GM21576 (cell line): Measurements from ENCODE around the gene SLC26A11.
A peak's percentile ranks its signal among the peaks of the same experiment; 100 is the strongest.

Experiments used
- ATAC-seq: cut with Tn5 transposase; IDR thresholded peaks from one replicate; pipeline ENCODE4 v1.9.1; 2021; ENCODE audit warnings: mild to moderate bottlenecking, moderate library complexity; ENCODE audit not compliant: unreplicated experiment

SLC26A11 gene

DNA sequence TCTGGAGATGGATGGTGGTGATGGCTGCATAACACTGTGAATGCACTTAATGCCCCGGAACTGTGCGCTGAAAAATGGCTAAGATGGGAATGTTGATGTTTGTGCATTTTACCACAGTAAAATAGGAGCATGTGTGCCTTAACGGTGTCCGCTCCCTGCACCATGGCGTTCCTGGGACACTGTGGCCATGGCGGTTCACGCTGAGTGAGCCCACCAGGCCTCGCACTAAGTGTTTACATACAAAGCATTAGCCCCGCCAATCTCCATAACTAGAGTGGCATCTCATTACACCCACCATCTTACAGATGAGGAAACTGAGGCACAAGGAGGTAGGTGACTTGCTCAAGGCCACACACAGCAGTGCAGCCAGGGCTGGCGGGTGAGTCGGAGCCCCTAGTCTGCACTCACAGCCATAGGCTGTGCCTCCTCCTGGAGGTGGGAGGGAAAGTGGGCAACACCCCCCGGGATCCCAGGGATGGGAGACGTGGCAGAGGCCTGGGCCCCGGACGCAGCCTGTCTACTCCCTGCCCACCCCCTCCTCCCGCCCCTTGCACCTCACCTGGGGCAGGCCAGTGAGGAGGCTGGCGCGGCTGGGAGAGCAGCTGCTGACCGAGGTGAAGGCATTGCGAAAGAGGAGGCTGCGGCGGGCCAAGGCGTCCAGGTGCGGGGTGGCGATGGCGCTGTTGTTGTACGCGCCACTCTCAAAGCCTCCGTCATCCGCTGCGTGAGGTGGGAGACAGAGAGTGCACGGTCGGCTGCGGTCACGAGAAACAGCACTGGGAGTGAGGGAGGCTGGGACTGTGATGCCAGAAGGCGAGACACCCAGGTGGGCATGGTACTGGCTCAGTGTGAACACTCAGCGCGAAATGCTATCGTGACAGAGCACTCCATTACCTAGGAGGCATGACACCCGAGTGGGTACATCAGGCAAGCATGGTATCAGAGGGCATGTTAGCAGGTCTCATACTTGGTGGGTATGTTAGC is 3.5 kb upstream of the SLC26A11 start:
- ATAC-seq, result no peak

DNA sequence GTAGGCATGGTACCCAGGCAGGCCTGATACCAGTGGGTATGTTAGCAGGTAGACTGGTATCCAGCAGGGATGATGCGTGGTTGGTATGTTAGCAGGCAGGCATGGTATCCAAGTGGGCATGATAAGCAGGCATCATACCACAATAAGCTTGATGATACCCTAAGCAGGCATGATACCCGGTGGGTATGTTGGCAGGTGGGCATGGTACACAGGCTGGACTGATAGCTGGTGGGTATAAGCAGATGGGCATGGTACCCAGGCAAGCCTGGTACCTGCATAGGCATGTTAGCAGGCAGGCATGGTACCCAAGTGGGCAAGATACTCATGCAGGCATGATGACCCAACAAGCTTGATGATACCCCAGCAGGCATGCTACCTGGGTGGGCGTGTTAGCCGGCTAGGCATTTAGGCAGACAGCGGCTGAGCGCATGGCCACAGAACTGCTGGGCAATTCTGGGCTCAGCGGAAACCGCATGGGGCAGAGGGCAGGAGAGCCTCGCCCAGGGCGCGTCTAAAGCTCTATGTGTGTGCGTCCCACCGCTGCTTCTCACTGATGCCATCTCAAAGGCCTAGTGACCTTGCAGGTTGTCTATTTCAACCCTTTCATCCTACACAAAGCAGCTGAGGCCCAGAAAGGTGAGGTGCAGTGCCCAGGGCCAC is 2.4 kb upstream of the SLC26A11 start:
- no peak for ATAC-seq

DNA sequence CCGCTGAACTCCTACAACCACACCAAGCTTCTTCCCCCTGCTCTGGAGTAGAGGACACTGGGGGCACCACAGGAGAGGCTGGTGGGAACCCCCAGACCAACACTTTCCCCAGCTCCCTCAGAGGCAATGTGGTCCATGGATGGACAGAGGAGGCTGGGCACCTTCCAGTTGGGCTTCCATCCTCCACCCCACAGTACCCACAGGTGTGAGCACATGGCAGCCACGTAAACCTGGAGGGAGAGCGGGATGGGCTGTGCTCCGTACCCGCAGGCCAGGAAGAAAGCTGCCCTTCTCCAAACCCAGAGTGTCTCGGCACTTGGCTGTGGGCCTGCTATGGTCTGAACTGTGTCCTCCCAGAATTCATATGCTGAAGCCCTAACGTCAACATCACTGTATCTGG is 1.8 kb upstream of the SLC26A11 start:
- ATAC-seq, result no peak

DNA sequence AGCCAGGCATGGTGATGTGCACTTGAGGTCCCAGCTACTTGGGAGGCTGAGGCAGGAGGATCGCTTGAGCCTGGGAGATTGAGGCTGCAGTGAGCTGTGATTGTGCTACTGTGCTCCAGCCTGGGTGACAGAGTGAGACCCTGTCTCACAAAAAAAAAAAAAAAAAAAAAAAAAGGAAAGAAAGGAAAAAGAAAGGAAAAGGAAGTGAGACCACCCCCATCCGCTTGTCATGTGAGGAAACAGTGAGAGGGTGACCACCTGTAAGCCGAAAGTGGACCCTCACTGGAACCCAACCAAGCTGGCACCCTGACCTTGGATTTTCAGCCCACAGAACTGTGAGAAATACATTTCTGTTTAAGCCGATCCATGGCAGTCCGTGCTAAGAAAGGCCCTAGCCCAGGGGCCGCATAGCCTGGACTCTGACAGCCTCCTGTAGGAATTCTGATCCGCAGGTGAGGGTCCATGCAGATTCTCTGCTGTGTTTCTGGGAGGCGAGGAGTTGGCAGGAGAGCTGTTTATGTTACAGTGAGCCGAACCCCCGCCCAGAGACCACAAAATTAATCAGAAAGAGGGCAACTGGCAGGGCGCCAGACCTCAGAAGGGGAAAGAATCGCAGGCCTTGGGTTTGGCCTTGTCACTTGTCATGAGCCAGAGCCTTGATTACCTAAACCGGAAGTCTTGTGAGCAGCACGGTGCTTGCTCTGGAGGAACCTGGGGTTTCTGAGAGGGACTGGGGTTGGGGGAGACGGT is 1.0 kb upstream of the SLC26A11 start:
- peak; percentile 45 for ATAC-seq

DNA sequence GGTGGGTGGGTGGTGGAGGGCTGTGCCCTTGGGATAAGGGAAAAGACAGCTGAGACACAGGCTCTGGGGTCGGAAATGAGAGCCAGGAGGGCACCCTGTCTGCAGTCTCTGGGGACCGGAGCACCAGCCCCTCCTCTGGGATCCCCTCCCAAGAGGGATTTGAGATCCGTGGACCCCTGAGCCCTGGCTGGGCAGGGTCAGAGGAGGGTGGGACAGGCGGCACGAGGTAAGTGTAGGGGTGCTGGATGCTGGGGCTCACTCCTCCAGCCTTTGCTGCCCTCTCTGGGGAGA is 519 bp upstream of the SLC26A11 start:
- ATAC-seq, result no peak

DNA sequence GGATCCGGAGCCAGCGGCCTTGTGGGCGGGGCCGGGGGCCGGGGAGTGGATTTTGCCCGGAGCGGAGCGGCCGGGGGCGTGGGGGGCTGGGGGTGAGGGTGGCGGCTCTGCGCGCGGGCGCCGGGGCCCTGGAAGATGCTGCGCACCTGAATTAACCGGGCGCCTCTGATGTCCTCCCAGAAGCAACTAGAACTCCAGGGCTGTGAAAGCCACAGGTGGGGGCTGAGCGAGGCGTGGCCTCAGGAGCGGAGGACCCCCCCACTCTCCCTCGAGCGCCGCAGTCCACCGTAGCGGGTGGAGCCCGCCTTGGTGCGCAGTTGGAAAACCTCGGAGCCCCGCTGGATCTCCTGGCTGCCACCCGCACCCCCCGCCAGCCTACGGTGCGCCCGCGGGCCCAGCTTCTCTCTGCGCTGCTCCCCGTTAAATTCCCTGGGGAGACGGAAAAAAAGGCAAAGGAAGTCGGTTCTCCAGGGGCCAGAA is 549 bp downstream of the SLC26A11 start:
- ATAC-seq, result no peak

DNA sequence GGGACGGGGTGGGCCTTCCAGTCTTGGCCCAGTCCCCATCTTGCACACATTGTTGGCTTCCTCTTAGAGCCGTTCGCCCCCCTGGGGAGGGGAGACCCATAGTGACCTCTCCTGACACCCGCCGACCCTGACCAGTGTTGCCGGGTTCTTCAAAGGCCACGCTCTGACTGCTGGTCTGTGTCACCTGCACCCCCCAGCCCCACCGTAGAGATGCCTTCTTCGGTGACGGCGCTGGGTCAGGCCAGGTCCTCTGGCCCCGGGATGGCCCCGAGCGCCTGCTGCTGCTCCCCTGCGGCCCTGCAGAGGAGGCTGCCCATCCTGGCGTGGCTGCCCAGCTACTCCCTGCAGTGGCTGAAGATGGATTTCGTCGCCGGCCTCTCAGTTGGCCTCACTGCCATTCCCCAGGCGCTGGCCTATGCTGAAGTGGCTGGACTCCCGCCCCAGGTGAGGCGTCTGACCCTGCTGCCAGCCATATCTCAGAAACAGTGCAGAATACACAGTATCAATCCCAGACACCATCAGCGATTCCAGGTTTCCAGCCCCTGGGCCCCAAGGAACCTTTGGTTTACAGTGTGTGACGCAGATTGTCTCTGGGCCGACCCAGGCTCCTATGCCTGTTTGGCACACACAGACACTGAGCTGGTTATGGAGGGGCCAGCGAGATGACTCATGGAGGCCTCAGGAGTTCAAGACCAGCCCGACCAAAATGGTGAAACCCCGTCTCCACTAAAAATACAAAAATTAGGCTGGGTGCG is 1.3 kb downstream of the SLC26A11 start:
- ATAC-seq, result no peak

DNA sequence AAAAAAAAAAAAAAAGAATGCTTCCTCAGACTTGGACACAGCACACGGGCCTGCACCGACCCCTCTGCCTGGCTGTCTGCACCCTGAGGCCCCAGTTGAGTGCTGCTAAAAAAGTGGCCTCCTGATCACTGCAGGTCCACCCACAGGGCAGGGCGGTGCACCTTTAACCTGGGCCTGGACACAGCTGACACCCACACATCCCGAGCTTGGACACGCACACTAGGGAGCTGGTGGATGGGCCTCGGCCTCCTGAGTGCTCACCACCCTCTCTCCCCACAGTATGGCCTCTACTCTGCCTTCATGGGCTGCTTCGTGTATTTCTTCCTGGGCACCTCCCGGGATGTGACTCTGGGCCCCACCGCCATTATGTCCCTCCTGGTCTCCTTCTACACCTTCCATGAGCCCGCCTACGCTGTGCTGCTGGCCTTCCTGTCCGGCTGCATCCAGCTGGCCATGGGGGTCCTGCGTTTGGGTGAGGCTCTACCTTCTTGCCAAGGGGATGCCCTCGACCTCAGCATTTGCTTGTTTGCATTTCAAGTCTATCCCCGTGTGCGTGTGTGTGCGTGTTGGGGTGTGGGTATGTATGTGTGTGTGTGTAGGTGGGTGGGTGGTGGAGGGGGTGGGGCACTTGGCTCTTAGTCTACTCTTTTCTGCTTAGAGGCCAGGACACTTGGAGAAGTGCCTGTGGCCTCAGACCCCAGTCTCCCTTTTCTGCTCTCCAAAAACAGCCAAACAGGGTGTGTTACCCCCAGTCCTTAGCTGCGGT is 2.3 kb downstream of the SLC26A11 start:
- no peak for ATAC-seq

DNA sequence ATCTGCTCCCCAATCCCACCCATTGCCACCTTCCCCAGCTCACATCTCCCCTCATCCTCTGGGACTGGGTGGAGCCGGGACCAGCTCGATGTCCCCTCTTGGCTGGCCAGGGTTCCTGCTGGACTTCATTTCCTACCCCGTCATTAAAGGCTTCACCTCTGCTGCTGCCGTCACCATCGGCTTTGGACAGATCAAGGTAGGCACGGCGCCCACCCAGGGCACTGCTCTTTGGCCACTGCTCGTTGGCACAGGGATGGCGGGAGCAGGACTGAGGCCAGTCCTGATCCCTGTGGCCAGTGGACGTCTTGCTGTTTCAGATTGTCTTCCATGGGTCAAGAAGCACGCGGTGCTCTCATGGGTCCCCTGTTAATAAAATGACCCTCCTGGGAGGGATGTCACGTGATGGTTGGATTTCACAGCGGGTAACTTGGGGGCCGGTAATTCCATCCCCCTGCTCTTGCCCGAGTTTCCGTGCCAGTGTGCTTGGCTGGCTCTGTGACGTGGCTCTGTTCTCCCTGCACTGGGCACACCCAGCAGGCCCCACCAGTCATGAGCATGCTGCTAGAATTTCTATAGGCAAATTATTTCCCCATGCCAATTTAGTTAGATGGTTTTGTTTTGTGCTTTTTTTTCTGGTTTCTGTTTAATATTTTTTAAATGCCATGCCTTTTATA is 3.1 kb downstream of the SLC26A11 start:
- no peak for ATAC-seq

DNA sequence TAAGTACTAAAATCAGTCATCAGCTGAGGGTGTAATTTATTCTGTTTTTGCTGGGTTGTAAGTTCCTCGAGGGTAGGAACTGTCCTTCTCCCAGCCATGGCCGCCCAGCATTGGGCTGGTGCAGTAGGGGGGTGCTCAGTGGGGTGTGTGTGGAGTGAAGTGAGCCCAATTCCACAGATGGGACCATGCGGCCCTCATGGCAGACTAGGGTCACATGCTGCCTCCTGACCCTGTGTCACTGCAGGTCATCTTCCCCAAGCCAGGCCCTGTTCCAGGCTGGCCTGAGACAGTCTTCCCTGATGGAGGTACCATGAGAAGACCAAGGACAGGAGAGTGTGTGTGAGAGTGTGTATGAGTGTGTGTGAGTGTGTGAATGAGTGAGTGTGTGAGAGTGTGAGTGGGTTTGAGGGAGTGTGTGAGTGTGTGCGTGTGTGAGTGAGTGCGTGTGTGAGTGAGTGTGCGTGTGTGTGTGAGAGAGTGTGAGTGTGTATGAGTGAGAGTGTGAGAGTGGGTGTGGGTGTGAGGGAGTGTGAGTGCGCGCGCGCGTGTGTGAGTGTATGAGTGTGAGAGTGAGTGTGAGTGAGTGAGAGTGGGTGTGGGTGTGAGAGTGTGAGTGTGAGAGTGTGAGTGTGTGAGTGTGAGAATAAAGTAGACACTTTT is 3.7 kb downstream of the SLC26A11 start:
- no peak for ATAC-seq

DNA sequence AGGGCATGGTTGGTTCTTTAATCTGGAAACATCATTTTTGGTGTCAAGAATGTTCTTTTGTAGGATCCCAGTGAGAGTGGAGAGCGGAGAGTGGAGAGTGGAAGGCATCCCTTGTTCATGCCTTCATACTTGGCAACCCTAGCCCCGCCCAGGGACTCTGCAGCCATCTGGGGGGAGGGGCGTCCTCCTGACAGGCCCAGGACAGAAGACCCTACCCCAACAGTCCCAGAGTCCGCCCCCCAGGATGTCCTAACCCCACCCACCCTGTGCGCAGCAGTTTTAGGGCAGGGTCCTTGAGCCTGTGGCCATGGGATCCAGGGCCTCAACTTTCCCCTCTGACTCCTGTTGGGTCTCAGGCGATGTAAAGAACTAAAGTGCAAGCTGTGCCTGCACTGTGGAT is 4.5 kb downstream of the SLC26A11 start:
- ATAC-seq, result no peak

DNA sequence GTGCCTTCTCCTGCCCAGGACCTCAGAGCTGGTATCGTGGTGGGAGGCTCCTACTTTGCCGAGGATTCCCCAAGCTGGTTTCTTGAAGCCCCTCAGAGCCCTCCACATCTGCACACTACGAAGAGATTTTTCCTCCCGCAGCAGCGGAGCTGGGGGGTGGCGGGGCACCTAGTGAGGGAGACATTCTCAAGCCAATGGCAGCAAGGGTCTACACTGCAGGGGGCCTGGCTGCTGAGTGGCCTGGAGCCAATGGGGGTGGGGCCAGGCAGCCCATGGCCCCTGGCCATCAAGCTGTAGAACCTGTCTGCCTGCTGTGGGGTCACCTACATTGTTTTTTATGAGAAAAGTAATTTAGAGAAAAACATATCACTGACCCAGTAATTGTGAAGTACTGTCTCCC is 5.0 kb downstream of the SLC26A11 start:
- no peak for ATAC-seq

DNA sequence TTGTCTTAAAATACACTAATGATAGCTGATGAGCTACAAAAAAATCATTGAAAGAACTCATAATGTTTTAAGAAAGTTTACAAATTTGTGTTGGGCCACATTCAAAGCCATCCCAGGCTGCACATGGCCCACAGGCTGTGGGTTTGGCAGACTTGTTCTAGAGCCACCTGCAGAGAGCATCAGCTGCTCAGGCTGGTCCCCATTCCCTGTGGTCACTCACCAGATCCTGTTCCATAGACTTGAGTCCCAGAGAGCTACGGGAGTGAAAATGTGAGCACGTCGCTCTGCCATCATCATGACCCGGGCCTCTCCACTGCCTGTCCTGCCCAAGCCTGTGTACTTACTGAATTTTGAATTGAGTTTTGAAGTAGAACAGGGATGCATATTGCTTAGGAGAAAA is 6.9 kb downstream of the SLC26A11 start:
- ATAC-seq, result no peak

DNA sequence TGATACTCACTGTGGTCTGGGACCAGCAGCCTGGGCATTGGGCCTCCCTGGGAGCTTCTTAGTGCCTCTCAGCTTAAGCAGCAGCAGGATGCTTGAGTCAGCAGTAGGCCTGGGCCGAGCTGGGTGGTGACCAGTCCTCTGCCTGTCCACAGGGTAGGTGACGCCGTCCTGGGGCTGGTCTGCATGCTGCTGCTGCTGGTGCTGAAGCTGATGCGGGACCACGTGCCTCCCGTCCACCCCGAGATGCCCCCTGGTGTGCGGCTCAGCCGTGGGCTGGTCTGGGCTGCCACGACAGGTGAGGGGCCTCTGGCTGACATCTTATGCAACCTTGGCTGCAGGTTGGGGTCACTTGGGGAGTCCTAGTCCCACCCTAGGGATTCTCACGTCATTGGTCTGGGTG is 7.4 kb downstream of the SLC26A11 start:
- ATAC-seq, result no peak

DNA sequence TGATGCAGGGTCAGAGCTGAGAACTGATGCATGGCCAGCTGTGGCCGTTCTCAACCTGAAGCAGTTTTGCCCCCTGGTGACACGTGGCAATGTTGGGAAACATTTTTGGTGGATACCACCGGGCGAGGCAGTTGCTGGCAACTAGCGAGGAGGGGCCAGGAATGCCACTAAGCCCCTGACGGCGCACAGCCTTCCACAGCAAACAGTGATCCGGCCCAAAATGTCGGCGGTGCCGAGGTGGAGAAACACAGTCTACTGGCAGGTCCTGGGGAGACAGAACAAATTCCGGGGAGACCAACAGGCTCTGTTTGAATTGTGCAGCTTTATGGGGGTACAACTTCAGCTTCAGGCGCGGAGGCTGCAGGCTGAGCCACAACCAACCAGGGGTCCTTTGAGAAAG is 8.2 kb downstream of the SLC26A11 start:
- no peak for ATAC-seq

DNA sequence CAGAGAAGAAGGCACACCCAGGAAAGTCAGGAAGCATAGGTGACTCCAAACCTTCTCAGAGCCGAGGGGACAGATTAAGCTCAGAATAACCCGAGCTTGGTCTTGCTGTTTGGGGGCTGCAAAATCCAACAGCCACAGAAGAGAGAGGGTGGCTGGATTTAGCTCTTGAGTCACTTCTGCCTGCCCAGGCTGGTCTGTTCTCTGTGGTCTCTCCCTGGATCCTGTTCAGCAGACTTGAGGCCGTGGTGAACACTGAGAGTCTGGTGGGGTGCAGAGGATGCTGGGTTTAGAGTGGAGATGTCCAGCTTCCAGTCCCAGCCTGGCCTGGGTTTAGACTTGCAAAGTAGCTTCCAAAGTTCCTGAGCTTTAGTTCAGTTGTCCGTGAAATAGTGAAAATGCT is 8.8 kb downstream of the SLC26A11 start:
- ATAC-seq, result no peak

DNA sequence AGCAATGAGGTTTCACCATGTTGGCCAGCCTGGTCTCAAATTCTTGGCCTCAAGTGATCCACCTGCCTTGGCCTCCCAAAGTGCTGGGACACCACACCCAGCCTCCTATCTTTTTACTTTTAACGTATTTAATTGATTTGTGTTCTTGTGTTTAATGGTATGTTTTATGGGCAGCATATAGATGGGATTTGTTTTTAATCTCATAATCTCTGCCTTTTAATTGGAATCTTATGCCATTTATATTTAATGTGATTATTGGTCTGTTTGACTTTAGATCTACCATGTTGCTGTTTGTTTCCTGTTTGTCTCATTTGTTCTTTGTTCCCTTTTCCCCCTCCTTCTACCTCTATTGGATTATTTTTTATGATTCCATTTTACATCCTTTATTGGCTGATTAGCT is 12.2 kb downstream of the SLC26A11 start:
- no peak for ATAC-seq

DNA sequence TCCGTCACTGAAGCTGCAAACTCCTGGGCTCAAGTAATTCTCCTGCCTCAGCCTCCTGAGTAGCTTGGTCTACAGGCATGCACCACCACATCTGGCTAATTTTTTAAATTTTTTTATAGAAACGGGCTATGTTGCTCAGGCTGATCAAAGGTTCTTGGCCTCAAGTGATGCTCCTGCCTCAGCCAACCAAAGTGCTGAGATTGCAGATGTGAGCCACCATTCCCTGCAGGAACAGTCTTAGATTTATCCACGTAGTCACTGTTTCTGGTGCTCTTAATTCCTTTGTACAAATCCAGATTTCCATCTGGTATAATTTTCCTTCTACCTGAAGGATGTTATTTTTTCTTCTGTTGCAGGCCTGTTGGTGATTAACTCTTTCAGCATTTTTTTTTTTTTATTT is 13.0 kb downstream of the SLC26A11 start:
- ATAC-seq, result no peak

DNA sequence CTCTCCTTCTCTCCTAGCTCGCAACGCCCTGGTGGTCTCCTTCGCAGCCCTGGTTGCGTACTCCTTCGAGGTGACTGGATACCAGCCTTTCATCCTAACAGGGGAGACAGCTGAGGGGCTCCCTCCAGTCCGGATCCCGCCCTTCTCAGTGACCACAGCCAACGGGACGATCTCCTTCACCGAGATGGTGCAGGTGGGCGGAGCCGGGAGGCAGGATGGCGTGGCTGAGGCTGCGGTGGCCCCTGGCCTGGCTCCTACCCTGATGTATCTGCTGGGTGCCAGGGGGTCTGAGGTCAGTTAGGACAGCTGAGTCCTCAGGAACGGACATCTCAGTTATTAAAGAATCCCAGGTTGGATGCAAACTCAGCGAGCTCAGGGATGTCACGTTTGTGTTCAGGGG is 16.7 kb downstream of the SLC26A11 start:
- ATAC-seq, result no peak
